GM23338 (cell line): ENCODE measurements around the gene PPP1R9B. TPM values are rescaled to one million over a fixed set of nuclear protein-coding genes. Genes with fewer than 3 reads are reported as not detected.

Experiments
- ATAC-seq: fragments of 200-7000 bp; cut with Tn5 transposase; 3 replicates; pipeline ENCODE4 v1.9.1; 2020
- DNase-seq: peaks from one replicate; pipeline ENCODE4 v3.0.0-alpha.2; 2015; ENCODE audit warnings: low spot score
- H2AFZ ChIP-seq: fragments of 200-600 bp; sonication (generic); 2 replicates; pipeline ENCODE4 v1.8.0; 2016; ENCODE audit warnings: antibody characterized with exemption, mild to moderate bottlenecking, moderate library complexity
- H3F3A ChIP-seq: fragments of 200-600 bp; sonication (generic); replicated peaks from 2 replicates; pipeline ENCODE4 v1.8.0; 2017; ENCODE audit warnings: antibody characterized with exemption, mixed run types, low read depth
- H3K27ac ChIP-seq: fragments of 200-600 bp; sonication (generic); 2 replicates; pipeline ENCODE4 v1.6.1; 2016; ENCODE audit warnings: low read depth
- H3K27me3 ChIP-seq: fragments of 200-600 bp; sonication (generic); 2 replicates; pipeline ENCODE4 v1.8.0; 2016; ENCODE audit warnings: mild to moderate bottlenecking, mixed run types, moderate library complexity; ENCODE audit not compliant: insufficient read depth
- H3K36me3 ChIP-seq: fragments of 200-600 bp; sonication (generic); 2 replicates; pipeline ENCODE4 v1.8.0; 2016; ENCODE audit warnings: mild to moderate bottlenecking; ENCODE audit not compliant: insufficient read depth
- H3K4me1 ChIP-seq: fragments of 200-600 bp; sonication (generic); 2 replicates; pipeline ENCODE4 v1.8.0; 2016; ENCODE audit warnings: mild to moderate bottlenecking, moderate library complexity; ENCODE audit not compliant: insufficient read depth
- H3K4me2 ChIP-seq: fragments of 200-600 bp; sonication (generic); 2 replicates; pipeline ENCODE4 v1.7.1; 2017; ENCODE audit warnings: mixed run types
- H3K4me3 ChIP-seq: fragments of 200-600 bp; sonication (generic); 2 replicates; pipeline ENCODE4 v1.6.1; 2016; ENCODE audit warnings: mixed run types
- H3K79me2 ChIP-seq: fragments of 200-600 bp; sonication (generic); replicated peaks from 2 replicates; pipeline ENCODE4 v1.8.0; 2017; ENCODE audit warnings: mild to moderate bottlenecking; ENCODE audit not compliant: insufficient read depth
- H3K9me2 ChIP-seq: fragments of 200-600 bp; sonication (generic); 2 replicates; pipeline ENCODE4 v1.8.0; 2017; ENCODE audit not compliant: insufficient read depth
- H4K20me1 ChIP-seq: fragments of 200-600 bp; sonication (generic); replicated peaks from 2 replicates; pipeline ENCODE4 v1.8.0; 2017; ENCODE audit warnings: mild to moderate bottlenecking; ENCODE audit not compliant: insufficient read depth
- H3K27ac Mint-ChIP-seq: 2 replicates; pipeline ENCODE4 v1.8.0; 2020; ENCODE audit warnings: inconsistent platforms, mild to moderate bottlenecking, moderate library complexity, mixed read lengths
- H3K27me3 Mint-ChIP-seq: 3 replicates; pipeline ENCODE4 v1.8.0; 2022; ENCODE audit warnings: low read depth, mild to moderate bottlenecking, moderate library complexity, mixed read lengths, inconsistent platforms; ENCODE audit not compliant: insufficient read depth, poor library complexity
- H3K36me3 Mint-ChIP-seq: 3 replicates; pipeline ENCODE4 v1.8.0; 2021; ENCODE audit warnings: low read depth, mild to moderate bottlenecking, inconsistent platforms, moderate library complexity, mixed read lengths
- H3K4me1 Mint-ChIP-seq: 3 replicates; pipeline ENCODE4 v1.8.0; 2020; ENCODE audit warnings: mild to moderate bottlenecking, inconsistent platforms, mixed read lengths
- H3K4me3 Mint-ChIP-seq: 3 replicates; pipeline ENCODE4 v1.8.0; 2021; ENCODE audit warnings: moderate library complexity, mild to moderate bottlenecking, inconsistent platforms, mixed read lengths
- H3K9me3 Mint-ChIP-seq: 3 replicates; pipeline ENCODE4 v1.8.0; 2020; ENCODE audit warnings: moderate library complexity, mild to moderate bottlenecking, inconsistent platforms, mixed read lengths
- CREB1 ChIP-seq: fragments of 250-450 bp; sonication (Bioruptor Pico); IDR thresholded peaks from 2 replicates; pipeline ENCODE4 v1.5.0; 2020; ENCODE audit warnings: low read depth, mild to moderate bottlenecking, moderate library complexity
- CTCF ChIP-seq, 2 experiments: fragments of 200-600 bp in 1 of 2; sonication (generic) in 1 of 2; conservative IDR thresholded peaks; 2 replicates each; pipeline versions ENCODE4 v1.5.1 to v1.6.1; 2016 to 2017; ENCODE audit warnings: antibody characterized with exemption in 2 of 2, low read depth in 2 of 2, mild to moderate bottlenecking in 2 of 2, moderate library complexity in 1 of 2
- ETS1 ChIP-seq: IDR thresholded peaks from 2 replicates; pipeline ENCODE4 v1.6.1; 2016; ENCODE audit warnings: antibody characterized with exemption
- EZH2 ChIP-seq: fragments of 200-600 bp; sonication (generic); IDR thresholded peaks from one replicate; pipeline ENCODE4 v1.8.0; 2017; ENCODE audit warnings: antibody characterized with exemption, mild to moderate bottlenecking, low read depth; ENCODE audit not compliant: unreplicated experiment
- EZH2phosphoT487 ChIP-seq: fragments of 200-600 bp; sonication (generic); IDR thresholded peaks from one replicate; pipeline ENCODE4 v1.8.1; 2018; ENCODE audit warnings: antibody characterized with exemption; ENCODE audit not compliant: unreplicated experiment
- NANOG ChIP-seq: IDR thresholded peaks from 2 replicates; pipeline ENCODE4 v1.6.1; 2016; ENCODE audit warnings: antibody characterized with exemption, borderline replicate concordance
- REST ChIP-seq: IDR thresholded peaks from one replicate; pipeline ENCODE4 v1.6.1; 2018; ENCODE audit warnings: antibody characterized with exemption; ENCODE audit not compliant: unreplicated experiment
- STAT1 ChIP-seq: IDR thresholded peaks from one replicate; pipeline ENCODE4 v1.6.1; 2016; ENCODE audit warnings: antibody characterized with exemption; ENCODE audit not compliant: unreplicated experiment
- ZNF114 ChIP-seq: fragments of 250-450 bp; sonication (Bioruptor Pico); IDR thresholded peaks from 2 replicates; pipeline ENCODE4 v1.5.0; 2020; ENCODE audit warnings: mild to moderate bottlenecking, moderate library complexity
- ZNF331 ChIP-seq: fragments of 250-450 bp; sonication (Bioruptor Pico); IDR thresholded peaks from 2 replicates; pipeline ENCODE4 v1.5.0; 2020; ENCODE audit warnings: low read depth, mild to moderate bottlenecking, moderate library complexity
- ZNF462 ChIP-seq: fragments of 250-450 bp; sonication (Bioruptor Pico); IDR thresholded peaks from 2 replicates; pipeline ENCODE4 v1.5.0; 2020; ENCODE audit warnings: mild to moderate bottlenecking, moderate library complexity
- polyA plus RNA-seq: library from polyadenylated mRNA; unstranded; fragments of >200 nt; fragmentation: Nextera tagmentation; extraction: Ambion mirVana; gene quantifications from 2 replicates; pipeline ENCODE4 v1.2.1, GENCODE V29; 2016
- total RNA-seq: library from RNA; depleted of rRNA; stranded (reverse); fragments of >200 nt; shearing (Covaris generic); gene quantifications from 2 replicates; pipeline ENCODE4 v1.2.3, GENCODE V29; 2014

Gene PPP1R9B
- total and polyA plus RNA-seq, 2 experiments from 2014 or later: 2.1 to 10.5 TPM

GRCh38 chr17:50175035-50175807, 24.7 kb upstream of the PPP1R9B start (continued):
- TF ChIP-seq CTCF (conservative IDR thresholded peaks at IDR 0.05; ENCODE audit: low read depth in 2 of 2) (no peak), REST (no peak), STAT1 (no peak), ETS1 (no peak)

- no peaks in the 10 kb centered on the region for H3K9me3 Mint-ChIP-seq
- no peaks in the 10 kb centered on the region; the same call in 2 of the 3 replicates for H3K36me3 Mint-ChIP-seq
- ATAC-seq (no peak), DNase-seq (no peak)
- H3K4me1 Mint-ChIP-seq: peaks cover 22% of the 10 kb centered on the region
- Histone ChIP-seq H3K9me2 (no peaks in the 10 kb centered on the region), H2AFZ (no peak overlapping the region), H3F3A (0 out of 2 replicates have a peak, but pooled peaks cover 8% of the 10 kb centered on the region), H3K4me1 (peaks cover 11% of the 10 kb centered on the region), H3K79me2 (no peaks in the 10 kb centered on the region), H4K20me1 (no peaks in the 10 kb centered on the region), H3K4me3 (no peak overlapping the region), H3K4me2 (no peak overlapping the region), H3K27me3 (no peaks in the 10 kb centered on the region), H3K36me3 (no peaks in the 10 kb centered on the region), H3K27ac (no peak overlapping the region)
- peaks cover 11% of the 10 kb centered on the region for H3K27me3 Mint-ChIP-seq
- no peak overlapping the region for H3K27ac Mint-ChIP-seq
- H3K4me3 Mint-ChIP-seq: no peak overlapping the region
- TF ChIP-seq ZNF331 (CRISPR knock-in tag): no peak
- no peak for TF ChIP-seq ZNF462
- TF ChIP-seq ZNF114: no peak
- no peak for TF ChIP-seq EZH2phosphoT487
- no peak for TF ChIP-seq NANOG
- TF ChIP-seq CREB1: no peak
- no peak for TF ChIP-seq EZH2
Observed at GRCh38 chr17:50174444-50174843, 24.0 kb upstream of the PPP1R9B start.
